NT2/D1 (cell line): ENCODE data around the gene ARID1B.

Experiments used
- DNase-seq: peaks from one replicate; pipeline ENCODE4 v3.0.0-alpha.2; 2011; ENCODE audit warnings: low read depth, low spot score
- H3K27me3 ChIP-seq: 2 replicates; pipeline ENCODE4 v1.6.0; 2011; ENCODE audit warnings: mild to moderate bottlenecking; ENCODE audit not compliant: insufficient read length, insufficient read depth
- H3K36me3 ChIP-seq: 2 replicates; pipeline ENCODE4 v1.6.1; 2011; ENCODE audit warnings: mild to moderate bottlenecking, low read length, mixed read lengths; ENCODE audit not compliant: insufficient read depth, insufficient read length
- H3K4me1 ChIP-seq: 2 replicates; pipeline ENCODE4 v1.5.1; 2011; ENCODE audit not compliant: insufficient read depth, insufficient read length
- H3K4me3 ChIP-seq: 2 replicates; pipeline ENCODE4 v1.5.1; 2011; ENCODE audit warnings: low read depth; ENCODE audit not compliant: insufficient read length
- H3K9ac ChIP-seq: 2 replicates; pipeline ENCODE4 v1.6.0; 2011; ENCODE audit warnings: low read depth; ENCODE audit not compliant: insufficient read length
- H3K9me3 ChIP-seq: 2 replicates; pipeline ENCODE4 v1.5.1; 2011; ENCODE audit warnings: mild to moderate bottlenecking, low read length; ENCODE audit not compliant: insufficient read depth
- SUZ12 ChIP-seq: IDR thresholded peaks from 2 replicates; pipeline ENCODE4 v1.6.1; 2011; ENCODE audit not compliant: insufficient read length, insufficient read depth; ENCODE audit errors: extremely low read depth
- YY1 ChIP-seq: IDR thresholded peaks from 2 replicates; pipeline ENCODE4 v1.6.1; 2011; ENCODE audit not compliant: insufficient read length, insufficient read depth
- ZNF274 ChIP-seq: IDR thresholded peaks from 2 replicates; pipeline ENCODE4 v1.6.1; 2011; ENCODE audit warnings: mild to moderate bottlenecking, low read depth, low read length

ARID1B gene

DNA sequence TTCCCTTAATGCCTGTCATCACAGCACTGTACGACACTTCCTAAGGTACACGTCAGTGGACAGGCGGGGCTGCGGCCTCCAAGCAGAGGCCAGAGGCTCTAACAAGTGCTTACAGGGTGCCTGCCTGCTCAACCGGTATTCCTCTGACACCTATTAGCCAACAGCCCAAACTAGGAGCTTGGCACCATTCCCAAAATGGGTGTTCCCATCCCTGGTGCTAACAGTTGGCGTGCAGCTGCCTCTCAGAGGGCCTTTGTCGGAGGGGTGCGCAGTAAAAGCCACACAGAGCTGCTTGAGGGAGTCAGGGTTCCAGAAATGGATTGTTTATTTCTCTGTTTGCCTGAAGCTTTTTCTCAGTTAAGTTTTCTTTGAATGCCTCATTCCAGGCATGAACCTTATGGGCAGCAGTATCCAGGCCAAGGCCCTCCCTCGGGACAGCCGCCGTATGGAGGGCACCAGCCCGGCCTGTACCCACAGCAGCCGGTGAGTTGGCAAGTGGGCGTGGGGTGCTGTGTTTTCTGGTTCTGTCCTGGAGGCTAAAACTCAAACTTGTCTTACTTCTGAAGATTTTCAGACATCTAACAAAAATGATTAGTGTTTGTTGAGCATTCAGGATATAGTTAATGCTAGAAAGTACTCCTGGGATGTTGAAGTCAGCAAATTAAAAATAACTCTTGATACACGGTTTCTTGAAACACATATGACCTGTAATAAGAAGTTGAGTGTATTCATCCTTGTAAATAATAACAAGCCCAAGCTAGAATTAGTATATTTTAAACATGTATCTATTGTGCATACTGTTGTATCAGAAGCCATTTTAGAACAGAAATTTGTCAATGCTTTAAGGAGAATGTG, 421.5 kb downstream of the ARID1B start:
- Histone ChIP-seq H3K9me3 (no peaks in the 10 kb centered on the region), H3K27me3 (no peaks in the 10 kb centered on the region), H3K9ac (no peak overlapping the region), H3K36me3 (peaks cover 49% of the 10 kb centered on the region), H3K4me3 (no peak overlapping the region), H3K4me1 (no peaks in the 10 kb centered on the region)
- no peak for DNase-seq
- TF ChIP-seq ZNF274: no peak
- TF ChIP-seq SUZ12: no peak
- no peak for TF ChIP-seq YY1

DNA sequence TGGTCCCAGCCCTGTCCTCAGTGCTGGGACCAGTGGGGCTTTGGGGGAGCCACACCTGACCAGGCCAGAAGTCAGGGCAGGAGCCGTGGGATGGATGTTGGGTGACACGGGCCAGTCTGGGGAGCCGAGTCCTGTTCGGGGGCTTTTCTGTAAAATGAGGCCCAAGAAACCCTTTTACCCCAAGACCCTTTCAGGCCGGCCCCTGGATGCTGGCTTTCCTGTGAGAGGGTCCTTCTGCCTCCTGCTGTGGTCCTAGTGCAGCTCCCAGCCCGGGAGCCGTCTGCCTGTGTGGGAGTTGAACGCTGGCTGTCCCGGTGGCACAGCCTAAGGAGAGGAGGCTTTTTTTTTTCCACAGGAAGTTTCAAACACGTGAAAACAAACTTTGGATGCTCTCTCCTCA, 422.9 kb downstream of the ARID1B start:
- Histone ChIP-seq H3K4me3 (no peak overlapping the region), H3K36me3 (peaks cover 54% of the 10 kb centered on the region), H3K9ac (no peak overlapping the region), H3K27me3 (no peaks in the 10 kb centered on the region), H3K4me1 (no peaks in the 10 kb centered on the region), H3K9me3 (no peaks in the 10 kb centered on the region)
- no peak for DNase-seq
- TF ChIP-seq ZNF274 (no peak), SUZ12 (no peak), YY1 (no peak)

DNA sequence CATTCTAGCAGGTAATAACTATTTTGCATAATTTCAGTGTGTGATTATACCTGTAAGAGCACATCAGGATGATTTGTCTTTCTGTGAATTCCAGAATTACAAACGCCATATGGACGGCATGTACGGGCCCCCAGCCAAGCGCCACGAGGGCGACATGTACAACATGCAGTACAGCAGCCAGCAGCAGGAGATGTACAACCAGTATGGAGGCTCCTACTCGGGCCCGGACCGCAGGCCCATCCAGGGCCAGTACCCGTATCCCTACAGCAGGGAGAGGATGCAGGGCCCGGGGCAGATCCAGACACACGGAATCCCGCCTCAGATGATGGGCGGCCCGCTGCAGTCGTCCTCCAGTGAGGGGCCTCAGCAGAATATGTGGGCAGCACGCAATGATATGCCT, 423.4 kb downstream of the ARID1B start:
- no peak overlapping the region for H3K4me3 ChIP-seq
- peaks cover 53% of the 10 kb centered on the region for H3K36me3 ChIP-seq
- H3K27me3 ChIP-seq: no peaks in the 10 kb centered on the region
- H3K9ac ChIP-seq: no peak overlapping the region
- no peaks in the 10 kb centered on the region for H3K4me1 ChIP-seq
- TF ChIP-seq YY1 (no peak), ZNF274 (no peak), SUZ12 (no peak)
- no peaks in the 10 kb centered on the region for H3K9me3 ChIP-seq
- DNase-seq: no peak

DNA sequence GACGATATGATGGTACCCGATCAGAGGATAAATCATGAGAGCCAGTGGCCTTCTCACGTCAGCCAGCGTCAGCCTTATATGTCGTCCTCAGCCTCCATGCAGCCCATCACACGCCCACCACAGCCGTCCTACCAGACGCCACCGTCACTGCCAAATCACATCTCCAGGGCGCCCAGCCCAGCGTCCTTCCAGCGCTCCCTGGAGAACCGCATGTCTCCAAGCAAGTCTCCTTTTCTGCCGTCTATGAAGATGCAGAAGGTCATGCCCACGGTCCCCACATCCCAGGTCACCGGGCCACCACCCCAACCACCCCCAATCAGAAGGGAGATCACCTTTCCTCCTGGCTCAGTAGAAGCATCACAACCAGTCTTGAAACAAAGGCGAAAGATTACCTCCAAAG, 423.9 kb downstream of the ARID1B start:
- no peaks in the 10 kb centered on the region for H3K4me1 ChIP-seq
- H3K27me3 ChIP-seq: no peaks in the 10 kb centered on the region
- peaks cover 54% of the 10 kb centered on the region for H3K36me3 ChIP-seq
- no peaks in the 10 kb centered on the region for H3K9me3 ChIP-seq
- H3K9ac ChIP-seq: no peak overlapping the region
- DNase-seq: no peak
- no peak overlapping the region for H3K4me3 ChIP-seq
- no peak for TF ChIP-seq YY1
- TF ChIP-seq ZNF274: no peak
- no peak for TF ChIP-seq SUZ12

- TF ChIP-seq ZNF274 (no peak), YY1 (no peak), SUZ12 (no peak)
- Histone ChIP-seq H3K27me3 (no peaks in the 10 kb centered on the region), H3K4me1 (no peaks in the 10 kb centered on the region), H3K36me3 (peaks cover 58% of the 10 kb centered on the region), H3K9me3 (no peaks in the 10 kb centered on the region), H3K4me3 (no peak overlapping the region), H3K9ac (no peak overlapping the region)
- DNase-seq: no peak
Observed at GRCh38 chr6:157203312-157203744, 426.1 kb downstream of the ARID1B start.

GRCh38 chr6:157203764-157204163, 426.6 kb downstream of the ARID1B start:
- Histone ChIP-seq H3K4me3 (no peak overlapping the region), H3K36me3 (peaks cover 53% of the 10 kb centered on the region), H3K27me3 (no peaks in the 10 kb centered on the region), H3K9me3 (no peaks in the 10 kb centered on the region), H3K9ac (no peak overlapping the region), H3K4me1 (no peaks in the 10 kb centered on the region)
- no peak for TF ChIP-seq SUZ12
- TF ChIP-seq YY1: no peak
- no peak for TF ChIP-seq ZNF274
- DNase-seq: no peak

GRCh38 chr6:157205473-157206358, 428.5 kb downstream of the ARID1B start:
- no peak overlapping the region for H3K4me3 ChIP-seq
- TF ChIP-seq ZNF274 (no peak), YY1 (no peak), SUZ12 (no peak)
- H3K36me3 ChIP-seq: peaks cover 44% of the 10 kb centered on the region
- H3K4me1 ChIP-seq: no peaks in the 10 kb centered on the region
- no peaks in the 10 kb centered on the region for H3K9me3 ChIP-seq
- no peaks in the 10 kb centered on the region for H3K27me3 ChIP-seq
- DNase-seq: no peak
- H3K9ac ChIP-seq: no peak overlapping the region
